Measurements from ENCODE around the gene MUC12.
A peak's percentile ranks its signal among the peaks of the same experiment; 100 is the strongest.
"Not testable (repeated sequence)": the region's sequence is repeated elsewhere in the genome, so short reads cannot be mapped to it uniquely, and the experiment has no call there.

The MUC12 gene

DNA sequence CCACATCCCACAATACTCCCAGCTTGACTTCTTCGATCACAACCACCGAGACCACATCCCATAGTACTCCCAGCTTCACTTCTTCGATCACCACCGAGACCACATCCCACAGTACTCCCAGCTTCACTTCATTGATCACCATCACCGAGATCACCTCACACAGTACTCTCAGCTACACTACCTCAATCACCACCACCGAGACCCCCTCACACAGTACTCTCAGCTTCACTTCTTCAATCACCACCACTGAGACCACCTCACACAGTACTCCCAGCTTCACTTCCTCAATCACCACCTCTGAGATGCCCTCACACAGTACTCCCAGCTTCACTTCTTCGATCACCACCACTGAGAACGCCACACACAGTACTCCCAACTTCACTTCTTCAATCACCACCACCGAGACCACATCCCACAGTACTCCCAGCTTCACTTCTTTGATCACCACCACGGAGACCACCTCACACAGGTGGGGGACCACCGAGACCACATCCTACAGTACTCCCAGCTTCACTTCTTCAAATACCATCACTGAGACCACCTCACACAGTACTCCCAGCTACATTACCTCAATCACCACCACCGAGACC is 11.4 kb upstream of the MUC12 start:
- DNase-seq (ENCODE audit: low spot score), result peak; percentile 30

DNA sequence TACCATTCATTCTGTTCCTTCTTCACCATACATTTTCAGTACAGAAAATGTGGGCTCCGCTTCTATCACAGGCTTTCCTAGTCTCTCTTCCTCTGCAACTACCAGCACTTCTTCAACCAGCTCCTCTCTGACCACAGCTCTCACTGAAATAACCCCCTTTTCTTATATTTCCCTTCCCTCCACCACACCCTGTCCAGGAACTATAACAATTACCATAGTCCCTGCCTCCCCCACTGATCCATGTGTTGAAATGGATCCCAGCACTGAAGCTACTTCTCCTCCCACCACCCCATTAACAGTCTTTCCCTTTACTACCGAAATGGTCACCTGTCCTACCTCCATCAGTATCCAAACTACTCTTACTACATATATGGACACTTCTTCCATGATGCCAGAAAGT is 9.5 kb upstream of the MUC12 start:
- DNase-seq (ENCODE audit: low spot score), result no peak

DNA sequence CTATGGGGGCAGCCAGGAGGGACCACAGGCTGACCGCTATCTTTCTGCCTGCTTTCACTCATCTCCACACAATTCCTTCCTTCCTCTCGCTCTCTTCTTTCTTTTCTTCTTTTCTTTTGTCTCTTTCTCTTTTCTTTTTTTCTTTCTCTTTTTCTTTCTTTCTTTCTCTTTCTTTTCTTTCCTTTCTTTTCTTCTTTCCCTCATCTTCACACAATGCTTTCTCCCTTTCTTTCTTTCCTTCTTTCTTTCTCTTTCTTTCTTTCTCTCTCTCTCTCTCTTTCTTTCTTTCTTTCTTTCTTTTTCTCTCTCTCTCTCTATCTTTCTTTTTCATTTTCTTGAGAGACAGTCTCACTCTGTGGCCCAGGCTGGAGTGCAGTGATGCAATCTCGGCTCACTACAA is 6.8 kb upstream of the MUC12 start:
- DNase-seq (ENCODE audit: low spot score), result no peak

DNA sequence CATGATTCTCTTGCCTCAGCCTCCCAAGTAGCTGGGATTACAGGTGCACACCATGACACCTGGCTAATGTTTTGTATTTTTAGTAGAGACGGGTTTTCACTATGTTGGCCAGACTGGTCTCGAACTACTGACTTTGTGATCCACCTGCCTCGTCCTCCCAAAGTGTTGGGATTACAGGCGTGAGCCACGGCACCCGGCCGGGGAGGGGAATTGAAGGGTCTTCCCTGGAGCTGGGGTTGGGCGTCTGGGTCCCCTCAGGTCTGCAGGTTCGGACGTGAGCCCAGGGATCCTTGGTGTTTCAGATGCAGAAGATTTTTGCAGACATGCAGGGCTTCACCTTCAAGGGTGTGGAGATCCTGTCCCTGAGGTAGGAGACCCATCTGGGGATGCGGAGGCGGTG is 6.0 kb upstream of the MUC12 start:
- DNase-seq (ENCODE audit: low spot score), result no peak

DNA sequence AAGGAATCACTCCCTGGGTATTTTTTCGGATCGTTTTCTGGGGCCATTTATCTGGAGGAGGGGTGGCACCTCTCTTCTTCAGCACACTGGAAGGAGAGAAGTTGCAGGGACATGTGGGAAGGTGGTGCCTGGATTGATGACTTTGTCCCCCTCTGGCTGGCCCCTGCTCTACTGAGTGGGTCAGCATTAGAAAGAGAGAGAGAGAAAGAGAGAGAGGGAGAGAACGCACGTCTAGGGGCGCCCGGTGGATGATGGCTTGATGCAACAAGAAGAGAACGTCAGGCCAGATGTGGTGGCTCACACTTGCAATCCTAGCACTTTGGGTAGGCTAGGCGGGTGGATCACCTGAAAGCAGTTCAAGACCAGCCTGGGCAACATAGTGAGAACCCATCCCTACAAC is 5.5 kb upstream of the MUC12 start:
- no peak for DNase-seq (ENCODE audit: low spot score)

- no peak for DNase-seq (ENCODE audit: low spot score)
These were observed 4.7 kb upstream of the MUC12 start for GRCh38 chr7:100964630-100965029.

DNA sequence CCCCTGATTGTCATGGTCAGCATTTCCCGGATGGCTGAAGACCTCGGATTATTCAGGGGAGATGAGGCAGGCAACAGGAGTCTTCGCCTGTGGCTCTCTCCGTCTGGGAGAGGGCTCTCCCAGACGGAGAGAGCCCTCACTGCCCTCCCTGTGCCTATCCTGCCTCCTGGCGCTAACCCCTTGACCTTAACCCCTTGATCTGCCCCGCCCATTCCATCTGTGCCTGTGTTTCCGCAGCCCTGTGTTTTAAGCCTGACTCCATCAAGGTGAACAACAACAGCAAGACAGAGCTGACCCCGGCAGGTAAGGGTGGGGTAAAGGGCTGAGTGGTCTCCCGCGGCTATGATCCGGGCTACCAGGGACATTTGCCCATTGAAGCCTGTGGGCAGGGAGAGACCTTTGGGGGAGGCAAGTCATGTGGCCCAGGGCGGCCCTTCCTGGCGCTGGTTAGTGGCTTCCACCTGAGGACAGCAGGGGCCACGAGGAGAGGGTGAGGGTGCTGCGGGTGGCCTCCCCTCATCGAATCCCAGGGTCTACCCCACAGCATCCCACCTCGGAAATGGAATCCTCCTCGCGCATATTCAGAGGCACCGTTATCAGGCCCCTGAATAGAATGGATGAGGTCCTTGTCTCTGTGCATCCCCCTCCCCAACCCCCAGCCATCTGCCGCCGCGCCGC is 4.2 kb upstream of the MUC12 start:
- DNase-seq (ENCODE audit: low spot score), result no peak

DNA sequence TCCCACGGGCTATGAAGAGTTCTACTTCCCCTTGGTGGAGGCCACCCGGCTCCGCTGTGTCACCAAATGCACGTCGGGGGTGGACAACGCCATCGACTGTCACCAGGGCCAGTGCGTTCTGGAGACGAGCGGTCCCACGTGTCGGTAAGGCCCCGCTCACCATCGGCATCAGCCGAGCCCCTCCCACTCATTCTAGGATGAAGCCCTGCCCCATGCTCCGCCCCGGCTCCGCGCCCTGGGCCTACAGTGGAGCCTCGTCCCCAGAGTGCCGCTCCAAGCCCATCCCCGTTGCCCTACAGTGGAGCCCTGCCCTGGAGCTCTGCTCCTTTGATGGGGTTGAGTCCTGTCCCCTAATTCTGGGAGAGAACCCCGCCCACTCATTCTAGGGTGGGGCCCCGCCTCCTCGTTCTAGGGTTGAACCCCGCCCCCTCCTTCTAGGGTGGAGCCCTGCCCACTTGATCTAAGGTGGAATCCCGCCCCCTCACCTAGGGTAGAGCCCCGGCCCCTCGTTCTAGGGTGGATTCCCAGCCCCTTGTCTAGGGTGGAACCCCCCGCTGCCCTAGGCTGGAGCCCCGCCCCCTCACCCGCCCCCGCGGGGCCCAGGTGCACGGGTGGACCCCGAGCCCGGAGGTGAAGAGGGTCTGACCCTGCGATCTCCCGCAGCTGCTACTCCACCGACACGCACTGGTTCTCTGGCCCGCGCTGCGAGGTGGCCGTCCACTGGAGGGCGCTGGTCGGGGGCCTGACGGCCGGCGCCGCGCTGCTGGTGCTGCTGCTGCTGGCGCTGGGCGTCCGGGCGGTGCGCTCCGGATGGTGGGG is 3.4 kb upstream of the MUC12 start:
- peak; percentile 66 for DNase-seq (ENCODE audit: low spot score)

DNA sequence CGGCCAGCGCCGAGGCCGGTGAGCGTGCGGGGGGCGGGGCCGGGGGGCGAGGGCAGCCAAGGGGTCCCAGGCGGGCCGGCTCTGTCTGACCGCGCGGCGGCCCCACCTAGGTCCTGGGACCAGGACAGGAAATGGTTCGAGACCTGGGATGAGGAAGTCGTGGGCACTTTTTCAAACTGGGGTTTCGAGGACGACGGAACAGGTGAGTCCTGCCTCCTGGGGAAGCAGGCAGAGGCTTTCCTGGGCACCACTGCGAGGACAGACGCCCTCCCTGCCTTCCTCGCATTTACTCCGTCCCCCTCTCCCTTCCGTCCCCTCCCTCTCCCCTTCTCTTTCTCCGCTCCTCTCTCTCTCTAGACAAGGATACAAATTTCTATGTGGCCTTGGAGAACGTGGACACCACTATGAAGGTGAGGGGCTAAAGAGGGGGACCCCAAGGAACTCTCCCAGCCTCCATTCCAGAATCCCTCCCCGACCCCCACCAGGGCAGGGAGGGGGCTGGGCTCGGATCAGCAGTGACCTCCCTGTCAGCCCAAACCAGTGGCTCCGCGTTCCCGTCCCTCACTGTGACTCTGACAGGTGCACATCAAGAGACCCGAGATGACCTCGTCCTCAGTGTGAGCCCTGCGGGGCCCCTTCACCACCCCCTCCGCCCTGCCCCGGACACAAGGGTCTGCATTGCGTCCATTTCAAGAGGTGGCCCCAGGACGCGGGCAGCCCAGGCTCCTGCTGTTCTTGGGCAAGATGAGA is 2.6 kb upstream of the MUC12 start:
- no peak for DNase-seq (ENCODE audit: low spot score)

DNA sequence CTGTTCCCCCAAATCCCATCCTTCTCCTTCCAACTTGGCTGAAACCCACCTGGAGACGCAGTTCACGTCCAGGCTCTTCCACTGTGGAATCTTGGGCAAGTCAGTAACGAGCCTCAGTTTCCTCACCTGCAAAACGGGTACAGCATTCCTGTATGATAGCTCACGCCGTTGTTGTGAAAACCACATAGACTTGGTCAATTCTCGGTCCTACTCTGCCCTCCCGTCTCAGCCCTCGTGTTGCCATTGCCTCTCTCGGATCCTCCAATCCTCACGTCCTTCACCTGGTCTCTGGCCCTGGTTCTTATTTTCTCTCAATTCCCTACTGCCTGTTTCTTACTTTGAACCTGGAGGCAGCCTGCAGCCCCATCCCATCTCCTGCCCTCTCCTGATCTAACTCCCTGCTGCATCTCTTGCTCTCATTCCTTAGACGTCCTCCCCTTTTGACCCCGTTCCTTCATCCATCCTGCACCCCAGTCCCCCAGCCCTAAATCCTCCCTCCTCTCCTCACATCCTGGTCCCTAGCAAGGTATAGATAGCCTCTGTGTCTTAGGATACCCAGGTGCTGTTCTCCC is 2.0 kb upstream of the MUC12 start:
- DNase-seq (ENCODE audit: low spot score), result no peak

GRCh38 chr7:100968031-100968430 is 1.3 kb upstream of the MUC12 start:
- no peak for DNase-seq (ENCODE audit: low spot score)

DNA sequence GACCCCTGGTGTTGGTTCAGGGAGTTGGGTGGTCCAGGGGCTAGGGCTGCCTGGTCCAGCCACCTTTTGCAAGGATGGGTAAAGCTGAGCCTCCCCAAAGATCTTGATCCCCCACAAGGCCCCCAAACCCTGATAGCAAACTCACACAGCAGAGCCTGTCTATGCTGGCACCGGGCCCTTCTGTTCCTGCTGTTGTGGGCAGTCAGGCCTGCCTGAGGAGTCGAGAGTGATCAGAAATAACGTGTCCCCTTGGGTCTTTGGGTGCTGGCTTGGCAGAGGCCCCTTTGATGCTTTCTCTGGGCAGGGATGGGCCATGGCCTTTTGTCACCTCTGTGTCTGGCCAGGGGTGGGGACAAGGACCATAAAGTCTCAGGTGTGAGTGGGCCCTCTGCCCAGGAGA is 715 bp upstream of the MUC12 start:
- no peak for DNase-seq (ENCODE audit: low spot score)

GRCh38 chr7:100971111-100972001 is 2.0 kb downstream of the MUC12 start:
- DNase-seq (ENCODE audit: low spot score), result no peak

DNA sequence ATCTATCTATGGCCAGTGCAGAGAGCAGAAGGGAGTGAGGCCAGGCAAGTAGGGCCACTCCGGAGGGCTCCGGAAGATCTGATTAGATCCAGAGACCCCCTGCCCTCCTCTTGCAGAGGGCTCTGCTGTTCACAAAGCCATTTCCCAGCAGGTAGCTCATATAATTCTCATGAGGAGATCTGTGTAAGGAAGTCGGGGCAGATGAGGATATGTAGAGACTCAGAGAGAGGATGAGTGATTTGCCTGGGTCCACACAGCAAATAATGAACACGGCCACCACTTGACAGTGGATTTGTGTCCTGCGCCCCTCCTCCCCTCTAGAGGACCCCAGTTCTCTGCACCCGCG is 2.6 kb downstream of the MUC12 start:
- no peak for DNase-seq (ENCODE audit: low spot score)

DNA sequence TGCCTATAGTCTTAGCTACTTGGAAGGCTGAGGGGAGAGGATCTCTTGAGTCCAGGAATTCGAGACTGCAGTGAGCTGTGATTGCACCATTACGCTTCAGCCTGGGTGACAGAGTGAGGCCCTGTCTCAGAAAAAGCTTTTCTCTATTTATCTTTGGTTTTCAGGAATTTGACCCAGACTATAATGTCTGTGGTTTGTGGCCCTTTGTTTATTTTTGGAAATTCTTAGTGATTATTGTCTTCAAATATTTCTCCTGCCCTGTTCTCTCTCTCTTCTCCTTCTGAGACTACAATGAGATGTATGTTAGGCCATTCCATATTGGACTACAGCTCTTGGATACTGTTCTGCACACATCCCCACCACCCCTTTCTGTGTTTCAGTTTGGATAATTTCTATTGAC is 4.7 kb downstream of the MUC12 start:
- DNase-seq (ENCODE audit: low spot score), result no peak

- DNase-seq (ENCODE audit: low spot score), result no peak
These were observed 6.0 kb downstream of the MUC12 start for GRCh38 chr7:100975371-100975821.

DNA sequence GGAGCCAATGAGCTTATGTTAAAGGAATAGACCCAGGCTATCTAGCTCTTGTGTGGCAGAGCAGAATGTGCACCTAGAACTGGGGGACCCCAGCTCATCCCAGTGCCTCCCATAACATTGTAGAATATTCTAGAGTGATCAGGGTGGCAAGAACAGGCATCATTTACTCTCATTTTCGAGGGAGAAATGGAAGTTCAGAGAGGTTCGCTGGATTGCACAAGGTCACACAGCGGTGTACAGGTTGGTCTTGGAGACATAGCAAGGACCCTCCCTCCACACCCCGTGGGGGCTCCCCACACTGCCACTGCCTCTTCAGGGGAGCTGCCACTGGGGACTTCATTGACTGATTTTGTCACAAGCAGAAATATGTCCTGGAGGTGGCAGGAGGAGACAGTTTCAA is 8.9 kb downstream of the MUC12 start:
- no peak for DNase-seq (ENCODE audit: low spot score)

- DNase-seq (ENCODE audit: low spot score), result no peak
These were observed 14.3 kb downstream of the MUC12 start for GRCh38 chr7:100983451-100984187.

DNA sequence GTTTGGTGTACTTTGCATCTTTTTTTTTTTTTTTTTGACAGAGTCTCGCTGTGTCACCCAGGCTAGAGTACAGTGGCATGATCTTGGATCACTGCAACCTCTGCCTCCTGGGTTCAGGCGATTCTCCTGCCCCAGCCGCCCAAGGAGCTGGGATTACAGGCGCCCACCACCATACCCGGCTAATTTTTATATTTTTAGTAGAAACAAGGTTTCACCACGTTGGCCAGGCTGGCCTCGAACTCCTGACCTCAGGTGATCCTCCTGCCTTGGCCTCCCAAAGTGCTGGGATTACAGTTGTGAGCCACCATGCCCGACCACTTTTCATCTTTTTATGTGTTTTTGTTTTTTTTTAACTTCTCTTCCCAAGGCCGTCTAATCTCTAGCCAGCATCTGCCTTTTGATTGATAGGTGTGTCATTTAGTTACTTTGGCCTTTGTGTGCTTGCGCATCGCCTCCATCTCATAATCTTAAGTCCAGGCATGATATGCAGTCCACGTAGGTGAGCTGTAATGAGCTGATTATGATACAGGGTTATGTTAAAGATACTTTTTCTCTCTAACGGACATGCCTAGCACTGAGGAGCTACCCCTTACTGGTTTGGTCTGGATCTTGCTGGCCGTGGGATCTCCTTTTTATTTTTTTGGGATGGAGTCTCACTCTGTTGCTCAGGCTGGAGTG is 15.0 kb downstream of the MUC12 start:
- not testable (repeated sequence) for DNase-seq (ENCODE audit: low spot score)
